Raji (cell line): ENCODE results near the gene ELP5.

ENCODE experiments used
- POLR2A ChIP-seq: IDR thresholded peaks from 2 replicates; pipeline ENCODE4 v1.6.1; 2011; ENCODE audit warnings: low read depth, low read length, control low read depth; ENCODE audit not compliant: insufficient read depth

Gene ELP5

GRCh38 chr17:7293816-7294613 lies 42.0 kb downstream of the ELP5 start:
- no peak for TF ChIP-seq POLR2A

- TF ChIP-seq POLR2A, result no peak
These were observed 42.7 kb downstream of the ELP5 start, which contains the start of gene YBX2 for GRCh38 chr17:7294614-7295153. YBX2 (minus strand) TSS chr17:7294639; CDS start chr17:7294500, 139 bp downstream.

GRCh38 chr17:7295230-7296180 lies 43.5 kb downstream of the ELP5 start:
- no peak for TF ChIP-seq POLR2A

GRCh38 chr17:7296189-7296861 lies 44.3 kb downstream of the ELP5 start:
- no peak for TF ChIP-seq POLR2A

- TF ChIP-seq POLR2A, result no peak
These were observed 52.2 kb downstream of the ELP5 start for GRCh38 chr17:7304179-7304578.

GRCh38 chr17:7306911-7307685 lies 55.1 kb downstream of the ELP5 start, which contains the start of gene EIF5A:
EIF5A (plus strand) TSS chr17:7307628; CDS start chr17:7309636, 2,008 bp downstream.
- TF ChIP-seq POLR2A, result peak; percentile 84

- TF ChIP-seq POLR2A, result peak; percentile 13
These were observed 55.9 kb downstream of the ELP5 start for GRCh38 chr17:7307686-7308624.

- peak; percentile 58 for TF ChIP-seq POLR2A
These were observed 56.8 kb downstream of the ELP5 start for GRCh38 chr17:7308625-7309433.
